Ishikawa (cell line): ENCODE measurements around the gene CHMP2A.

Experiments used
- CEBPB ChIP-seq: IDR thresholded peaks from 2 replicates; pipeline ENCODE4 v1.6.1; 2012
- CREB1 ChIP-seq: IDR thresholded peaks from 2 replicates; pipeline ENCODE4 v1.6.1; 2012; ENCODE audit warnings: low read depth
- EGR1 ChIP-seq: IDR thresholded peaks from 2 replicates; pipeline ENCODE4 v1.6.1; 2012
- EP300 ChIP-seq: IDR thresholded peaks from 2 replicates; pipeline ENCODE4 v1.6.1; 2012; ENCODE audit warnings: borderline replicate concordance
- FOXM1 ChIP-seq: IDR thresholded peaks from 2 replicates; pipeline ENCODE4 v1.6.1; 2012; ENCODE audit warnings: low read depth, borderline replicate concordance
- NFIC ChIP-seq: IDR thresholded peaks from 2 replicates; pipeline ENCODE4 v1.6.1; 2012
- RAD21 ChIP-seq: IDR thresholded peaks from 2 replicates; pipeline ENCODE4 v1.6.1; 2012; ENCODE audit warnings: low read depth
- REST ChIP-seq: IDR thresholded peaks from 2 replicates; pipeline ENCODE4 v1.6.1; 2012; ENCODE audit warnings: low read depth, mild to moderate bottlenecking
- TAF1 ChIP-seq: IDR thresholded peaks from 2 replicates; pipeline ENCODE4 v1.6.1; 2012; ENCODE audit warnings: low read depth, mild to moderate bottlenecking
- TCF12 ChIP-seq: IDR thresholded peaks from 2 replicates; pipeline ENCODE4 v1.6.1; 2012; ENCODE audit warnings: low read depth
- TEAD4 ChIP-seq: IDR thresholded peaks from 2 replicates; pipeline ENCODE4 v1.6.1; 2012
- USF1 ChIP-seq: IDR thresholded peaks from 2 replicates; pipeline ENCODE4 v1.6.1; 2012
- YY1 ChIP-seq: IDR thresholded peaks from 2 replicates; pipeline ENCODE4 v1.6.1; 2012; ENCODE audit warnings: low read depth
- ZBTB7A ChIP-seq: IDR thresholded peaks from 2 replicates; pipeline ENCODE4 v1.6.1; 2012; ENCODE audit warnings: low read depth
- TF ChIP-seq, protein P1 (sequence below): IDR thresholded peaks from 2 replicates; pipeline ENCODE4 v1.6.1; 2012

Gene CHMP2A

GRCh38 chr19:58584498-58585441, 29.9 kb upstream of the CHMP2A start:
- TF ChIP-seq RAD21 (no peak), EGR1 (no peak)
- TF ChIP-seq, protein P1, sequence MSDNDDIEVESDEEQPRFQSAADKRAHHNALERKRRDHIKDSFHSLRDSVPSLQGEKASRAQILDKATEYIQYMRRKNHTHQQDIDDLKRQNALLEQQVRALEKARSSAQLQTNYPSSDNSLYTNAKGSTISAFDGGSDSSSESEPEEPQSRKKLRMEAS: no peak

DNA sequence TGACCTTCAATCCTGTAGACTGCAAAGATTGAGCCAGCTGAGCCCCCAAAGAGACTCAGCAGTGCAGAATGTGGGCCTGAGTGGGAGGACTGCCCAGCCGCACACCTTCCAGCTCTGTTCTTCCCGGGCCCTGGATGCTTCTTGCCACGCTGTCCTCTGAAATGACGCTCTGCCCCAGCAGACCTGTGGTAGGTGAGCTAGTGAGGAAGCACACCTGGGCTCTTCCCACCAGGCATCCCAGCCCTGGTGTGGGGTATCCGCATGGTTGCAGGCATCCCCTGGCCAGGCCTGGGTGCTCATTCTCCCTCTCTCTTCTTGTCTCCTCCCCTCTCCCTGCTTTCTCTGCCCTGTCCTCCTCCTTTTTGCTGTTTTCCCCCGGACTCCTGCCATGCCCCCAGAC, 28.1 kb upstream of the CHMP2A start:
- TF ChIP-seq FOXM1: no peak
- no peak for TF ChIP-seq TEAD4
- no peak for TF ChIP-seq TCF12
- TF ChIP-seq, protein P1: no peak
- TF ChIP-seq TAF1: no peak
- TF ChIP-seq YY1: no peak
- no peak for TF ChIP-seq CEBPB
- TF ChIP-seq NFIC: no peak
- TF ChIP-seq RAD21: no peak
- no peak for TF ChIP-seq CREB1
- no peak for TF ChIP-seq EP300

DNA sequence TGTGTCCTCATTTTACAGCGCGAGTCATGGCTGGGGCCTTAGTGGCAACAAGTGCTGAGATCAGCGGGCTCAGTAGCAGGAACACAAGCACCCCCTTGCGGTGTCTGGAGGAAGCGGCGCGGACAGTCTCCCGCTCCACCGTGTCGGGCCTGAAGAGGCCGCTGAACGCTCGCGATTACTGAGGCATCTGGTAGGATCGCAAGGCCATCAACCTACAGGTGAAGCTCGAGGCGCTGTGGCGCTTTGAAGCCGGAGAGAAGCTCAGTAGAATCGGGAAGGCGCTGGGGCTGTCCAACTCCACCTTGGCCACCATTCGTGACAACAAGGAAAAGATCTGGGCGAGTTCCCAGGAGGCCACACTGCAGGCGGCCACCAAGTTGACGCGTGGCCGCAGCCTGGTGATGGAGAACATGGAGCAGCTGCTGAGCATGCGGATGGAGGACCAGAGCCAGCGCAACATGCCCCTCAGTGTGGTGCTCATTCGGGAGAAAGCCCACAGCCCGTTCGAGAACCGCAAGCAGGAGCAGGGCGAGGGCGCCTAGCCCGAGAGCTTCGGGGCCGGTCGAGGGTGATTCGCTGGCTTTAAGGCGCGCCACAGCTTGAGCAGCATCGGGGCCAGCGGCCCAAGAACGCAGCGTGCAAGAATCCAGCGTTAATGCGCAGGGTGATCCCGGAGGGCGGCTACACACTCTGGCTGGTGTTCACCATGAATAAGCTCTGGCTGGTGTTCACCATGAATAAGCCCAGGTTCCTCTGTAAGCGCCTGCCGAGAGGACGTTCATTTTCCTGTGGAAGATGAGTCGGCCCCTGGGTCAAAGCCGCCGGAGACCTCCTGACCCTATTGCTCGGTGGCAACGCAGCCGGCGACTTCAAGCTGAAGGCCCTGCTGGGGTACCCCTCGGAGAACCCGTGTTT, 26.6 kb upstream of the CHMP2A start:
- TF ChIP-seq YY1 (no peak), CREB1 (no peak), EP300 (no peak)

GRCh38 chr19:58579473-58580142, 24.7 kb upstream of the CHMP2A start:
- TF ChIP-seq ZBTB7A (no peak), EP300 (no peak)
- TF ChIP-seq, protein P1: no peak

- TF ChIP-seq TEAD4: no peak
These were observed 23.4 kb upstream of the CHMP2A start for GRCh38 chr19:58578012-58578925.

DNA sequence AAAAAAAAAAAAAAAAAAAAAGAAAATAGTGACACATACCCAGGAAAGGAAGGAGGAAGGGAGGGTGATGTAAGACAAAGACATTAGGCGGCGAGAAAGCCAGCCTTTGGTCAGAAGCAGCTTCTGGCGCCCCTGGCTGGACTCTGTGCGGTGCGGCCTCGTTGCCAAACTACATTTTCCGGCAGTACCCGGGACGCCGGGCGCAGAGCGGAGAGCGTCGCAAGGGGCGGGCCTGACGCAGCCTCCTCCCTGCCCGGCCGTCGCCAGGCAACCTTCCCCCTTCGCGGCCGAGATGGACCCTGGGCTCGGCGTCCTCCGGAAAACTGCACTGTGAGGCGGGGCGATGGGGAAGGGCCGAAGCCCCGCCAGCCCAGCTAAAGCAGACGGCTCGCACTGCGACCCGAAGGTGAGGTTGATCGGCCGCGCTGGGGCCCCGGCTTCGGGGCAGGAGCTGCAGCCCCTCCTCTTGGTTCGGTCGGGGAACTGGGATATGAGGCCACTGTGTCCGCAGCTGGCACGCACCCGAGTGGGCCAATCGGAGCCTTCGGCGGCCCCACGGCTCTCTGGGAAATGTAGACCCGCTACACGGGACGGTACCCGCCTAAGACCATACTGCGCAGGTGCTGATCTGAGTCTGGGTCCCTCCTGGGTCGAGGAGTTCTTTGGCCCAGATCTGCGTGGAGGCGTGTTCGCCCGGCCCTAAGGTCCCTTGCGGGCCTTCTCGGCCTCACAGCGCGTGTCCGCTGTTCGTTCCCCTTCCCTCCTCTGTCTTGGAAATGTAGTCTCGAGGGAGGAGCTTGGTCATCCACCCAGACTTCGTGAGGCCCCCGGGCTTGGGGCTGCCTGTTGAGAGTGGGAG, 20.5 kb upstream of the CHMP2A start:
- TF ChIP-seq TAF1 (peak; percentile 69; the same call in 1 of the 2 replicates), REST (no peak), FOXM1 (no peak), TCF12 (no peak), TEAD4 (0 out of 2 replicates have a peak, but pooled peaks have one; percentile 4), EP300 (no peak), CREB1 (peak; percentile 84), USF1 (peak; percentile 49; the same call in 1 of the 2 replicates), NFIC (no peak), ZBTB7A (peak; percentile 52; the same call in 1 of the 2 replicates), YY1 (no peak), EGR1 (no peak), RAD21 (no peak), CEBPB (no peak)
- TF ChIP-seq, protein P1: peak; percentile 68; the same call in 1 of the 2 replicates
